ENCODE results near the gene ZNF462.

DNA sequence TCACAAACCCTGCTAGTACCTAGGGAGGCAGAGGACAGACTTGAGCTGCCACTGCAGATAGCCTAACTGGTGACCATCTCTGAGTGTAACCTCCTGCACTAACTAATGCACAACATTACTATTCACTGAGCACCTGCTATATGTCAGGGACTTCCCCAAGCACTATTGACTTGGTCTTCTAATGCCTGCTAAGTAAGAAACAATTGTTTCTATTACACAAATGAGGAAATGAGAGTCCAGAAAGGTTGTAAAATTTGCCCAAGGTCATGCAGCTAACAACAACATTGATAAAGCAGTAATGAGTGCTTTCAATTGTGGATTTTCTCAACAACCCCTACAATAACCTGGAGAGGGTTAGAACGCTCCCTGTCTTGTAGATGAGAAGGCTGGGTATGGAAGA lies 183.7 kb downstream of the ZNF462 start:
- TF ChIP-seq GATA3 (IDR thresholded peaks at IDR 0.05; ENCODE audit: low read depth, low read length) (no peak), GATA2 (IDR thresholded peaks at IDR 0.05; ENCODE audit: low read depth, low read length) (no peak)
